Fibroblast of pulmonary artery (primary cell): ENCODE results near the gene BDKRB1.

Experiments
- DNase-seq: peaks from one replicate; pipeline ENCODE4 v3.0.0-alpha.2; 2010; ENCODE audit warnings: low read depth
- H3K4me3 ChIP-seq: replicated peaks from 2 replicates; pipeline ENCODE4 v1.5.1; 2011; ENCODE audit warnings: low read depth, mild to moderate bottlenecking, control low read depth, low read length, moderate library complexity
- CTCF ChIP-seq: IDR thresholded peaks from 2 replicates; pipeline ENCODE4 v1.5.1; 2011; ENCODE audit warnings: mild to moderate bottlenecking, control low read depth, low read length, inconsistent platforms; ENCODE audit errors: missing control alignments

The BDKRB1 gene

GRCh38 chr14:96213871-96214465, 42.0 kb upstream of the BDKRB1 start:
- H3K4me3 ChIP-seq, result no peak overlapping the region
- no peak for TF ChIP-seq CTCF
- no peak for DNase-seq

- DNase-seq, result no peak
- no peak for TF ChIP-seq CTCF
- no peak overlapping the region for H3K4me3 ChIP-seq
Observed at GRCh38 chr14:96214793-96215192, 41.2 kb upstream of the BDKRB1 start.

GRCh38 chr14:96215452-96216244, 40.4 kb upstream of the BDKRB1 start:
- no peak for DNase-seq
- H3K4me3 ChIP-seq, result no peak overlapping the region
- no peak for TF ChIP-seq CTCF

GRCh38 chr14:96216627-96217026, 39.4 kb upstream of the BDKRB1 start:
- DNase-seq, result no peak
- no peak overlapping the region for H3K4me3 ChIP-seq
- TF ChIP-seq CTCF, result no peak

GRCh38 chr14:96217376-96217913, 38.6 kb upstream of the BDKRB1 start:
- DNase-seq, result no peak
- TF ChIP-seq CTCF, result no peak
- H3K4me3 ChIP-seq, result no peak overlapping the region

- H3K4me3 ChIP-seq, result no peak overlapping the region
- no peak for TF ChIP-seq CTCF
Observed at GRCh38 chr14:96221109-96221650, 34.8 kb upstream of the BDKRB1 start.

More at GRCh38 chr14:96221109-96221650, 34.8 kb upstream of the BDKRB1 start:
- no peak for DNase-seq
